ENCODE results near the gene NFAM1.

DNA sequence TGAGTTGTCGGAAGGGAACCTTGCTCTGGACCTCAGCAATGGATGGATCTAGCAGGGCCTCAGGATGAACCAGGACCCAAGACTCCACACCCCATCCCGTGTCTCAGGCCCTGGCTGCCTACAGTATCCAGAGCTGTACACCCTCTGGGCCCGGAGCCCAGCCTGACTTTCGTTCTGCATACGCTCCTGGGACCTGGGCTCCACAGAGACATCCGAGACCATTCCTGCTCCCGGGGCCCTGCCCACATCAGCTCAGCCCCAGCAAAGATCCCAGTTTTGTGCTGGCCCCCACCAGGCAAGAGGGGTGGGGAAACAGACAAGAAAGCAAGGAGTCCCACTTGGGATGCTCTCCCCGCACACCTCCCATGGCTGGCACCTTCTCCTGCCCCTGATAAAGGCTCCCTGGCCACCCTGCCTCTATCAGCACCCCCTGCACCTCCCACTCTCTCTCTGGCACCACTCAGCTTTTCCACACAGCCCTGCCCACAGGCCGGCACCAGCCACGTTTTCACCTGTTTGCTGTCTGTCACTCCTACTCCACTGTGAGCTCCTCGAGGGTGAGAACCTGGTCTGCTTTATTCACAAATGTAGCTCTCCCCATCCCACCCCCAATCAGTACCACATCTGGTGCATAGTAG, 97.2 kb downstream of the NFAM1 start:
- no peak for TF ChIP-seq CTCF (IDR thresholded peaks at IDR 0.05 in 8 of 11, conservative IDR thresholded peaks at IDR 0.05 in 3 of 11)
- TF ChIP-seq POLR2A (IDR thresholded peaks at IDR 0.05): no peak
